HG03095 (cell line): Measurements from ENCODE around the gene STUB1.

ENCODE experiments used
- ATAC-seq: cut with Tn5 transposase; IDR thresholded peaks from one replicate; pipeline ENCODE4 v1.9.1; 2021; ENCODE audit warnings: moderate library complexity; ENCODE audit not compliant: unreplicated experiment

The STUB1 gene

DNA sequence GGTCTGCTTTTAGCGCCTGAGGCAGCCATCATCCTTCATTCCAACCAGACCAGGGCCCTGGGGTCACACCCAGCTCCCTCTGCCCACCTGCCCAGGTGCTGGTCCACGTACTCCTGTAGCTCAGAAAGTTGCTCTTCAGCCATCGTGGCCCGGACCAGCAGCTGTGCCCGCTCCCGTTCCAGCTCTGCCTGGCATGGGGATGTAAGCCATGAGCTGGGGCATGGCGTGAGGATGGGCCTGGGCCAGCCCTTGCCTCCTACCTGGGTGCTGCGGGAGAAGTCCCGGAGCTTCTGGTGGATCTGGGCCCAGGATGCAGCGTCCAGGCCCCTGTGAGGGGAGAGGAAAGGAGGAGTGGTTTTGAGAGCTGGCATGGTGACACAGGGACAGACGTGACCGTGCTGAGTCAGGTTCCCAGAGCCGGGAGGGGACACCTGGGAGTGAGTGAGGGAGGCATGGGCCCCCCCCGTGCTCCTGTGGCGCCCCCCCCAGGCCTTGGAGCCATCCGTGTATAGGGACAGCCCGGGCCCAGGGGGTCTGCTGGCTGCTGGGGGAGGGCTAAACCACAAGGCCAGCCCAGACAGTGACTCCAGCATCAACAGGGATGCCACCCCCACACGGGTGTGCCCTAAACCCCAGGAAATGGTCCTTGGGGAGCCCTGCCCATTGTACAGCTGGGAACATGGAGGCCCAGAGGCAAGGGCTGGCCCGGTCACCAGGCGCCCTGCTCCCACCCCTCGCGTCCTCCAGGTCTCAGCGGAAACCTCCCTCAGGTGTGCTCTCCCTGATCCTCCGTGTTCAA lies 42.8 kb downstream of the STUB1 start:
- ATAC-seq, result no peak

DNA sequence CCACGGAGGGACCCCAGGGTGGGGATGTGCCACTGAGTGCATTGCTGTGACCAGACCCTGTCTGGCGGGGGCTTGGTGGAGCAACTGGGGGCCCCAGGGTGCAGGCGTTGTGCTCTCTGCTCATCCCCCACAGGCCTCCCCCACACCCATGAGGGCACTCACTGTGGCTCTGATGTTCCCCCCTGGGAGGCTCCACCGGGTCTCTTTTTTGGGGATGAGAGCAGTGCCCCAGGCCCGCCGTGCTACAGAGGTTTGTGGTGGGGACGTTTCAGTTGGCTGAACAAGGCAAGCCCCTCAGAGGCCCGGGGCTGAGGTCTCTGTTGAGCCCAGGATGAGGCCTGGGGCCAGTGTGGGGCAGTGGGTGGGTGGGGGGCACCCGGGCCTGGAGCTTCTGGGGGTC lies 43.5 kb downstream of the STUB1 start:
- ATAC-seq, result no peak

DNA sequence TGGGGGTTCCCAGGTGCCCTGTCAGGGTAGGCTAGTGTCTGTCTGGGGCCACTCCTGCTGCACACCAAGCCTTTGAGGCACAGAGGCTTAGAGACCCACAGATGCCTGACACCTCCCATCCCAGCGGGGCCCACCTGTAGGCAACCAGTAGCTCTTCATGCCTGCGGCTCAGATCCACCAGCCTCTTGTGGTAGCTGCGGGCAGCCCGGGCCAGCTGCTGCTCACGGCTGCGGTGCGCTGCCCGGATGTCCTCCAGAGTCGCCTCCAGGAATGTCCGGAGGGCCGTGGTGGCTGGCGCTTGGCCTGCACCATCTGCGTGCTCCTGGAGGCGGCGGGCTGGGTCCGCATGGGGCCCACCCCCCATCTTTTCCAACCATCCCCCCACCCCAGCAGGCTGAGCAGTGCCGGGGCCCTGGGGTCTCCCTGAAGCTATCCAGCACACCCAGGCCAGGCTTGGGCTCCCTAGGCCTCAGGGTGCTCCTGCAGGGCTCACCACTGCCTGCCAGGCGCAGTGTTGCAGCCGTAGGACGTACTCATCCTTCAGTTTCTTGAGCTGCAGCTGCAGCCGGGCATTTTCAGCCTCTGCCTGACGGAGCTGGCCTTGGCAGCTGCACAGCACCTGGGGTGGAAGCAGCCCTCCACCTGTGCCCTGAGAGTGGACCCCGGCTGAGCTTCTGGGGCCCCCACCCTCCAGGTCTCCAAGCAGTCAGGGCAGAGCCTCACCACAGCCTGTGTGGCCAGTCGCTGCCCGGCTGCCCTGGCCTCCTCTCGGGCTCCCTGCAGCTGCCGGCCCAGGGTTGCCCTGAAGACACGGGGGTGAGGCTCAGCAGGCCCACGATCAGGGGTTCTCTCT lies 44.2 kb downstream of the STUB1 start:
- no peak for ATAC-seq

- no peak for ATAC-seq
Measured at GRCh38 chr16:725041-725376, 44.8 kb downstream of the STUB1 start.

DNA sequence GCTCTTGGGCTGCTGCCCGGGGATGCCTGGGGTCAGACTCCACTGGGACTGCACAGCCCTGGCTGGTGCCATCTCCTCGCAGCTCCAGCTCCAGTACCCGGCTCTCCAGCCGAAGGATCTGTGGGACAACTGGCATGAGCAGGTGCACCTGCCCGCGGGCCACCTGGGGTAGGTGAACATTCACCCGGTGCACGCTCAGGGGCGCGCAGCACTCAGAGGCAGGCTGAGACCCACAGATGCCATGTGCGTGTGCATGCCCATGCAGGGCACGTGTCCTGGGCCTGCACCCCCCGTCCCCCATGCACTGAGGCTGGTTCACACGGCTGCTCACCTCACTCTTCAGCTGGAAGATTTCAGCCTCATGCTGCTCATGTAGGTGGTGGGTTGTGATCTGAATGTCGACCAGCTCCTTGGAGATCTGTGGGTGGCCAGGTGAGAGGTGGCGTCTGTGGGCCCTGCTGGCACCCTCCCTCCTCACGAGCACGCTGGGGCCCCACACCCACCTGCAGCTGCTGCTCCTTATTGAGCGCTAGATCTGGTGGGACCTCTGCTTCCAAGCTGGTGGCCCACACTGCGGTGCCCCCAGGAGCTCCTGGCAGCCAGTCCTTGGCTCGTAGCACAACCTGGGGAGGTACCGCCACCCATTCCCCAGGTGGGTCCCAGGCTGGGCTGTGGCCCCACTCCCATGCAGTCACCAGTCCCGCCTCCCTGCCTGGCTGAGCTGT lies 45.4 kb downstream of the STUB1 start:
- no peak for ATAC-seq

GRCh38 chr16:726188-726437 lies 45.9 kb downstream of the STUB1 start:
- ATAC-seq, result no peak

DNA sequence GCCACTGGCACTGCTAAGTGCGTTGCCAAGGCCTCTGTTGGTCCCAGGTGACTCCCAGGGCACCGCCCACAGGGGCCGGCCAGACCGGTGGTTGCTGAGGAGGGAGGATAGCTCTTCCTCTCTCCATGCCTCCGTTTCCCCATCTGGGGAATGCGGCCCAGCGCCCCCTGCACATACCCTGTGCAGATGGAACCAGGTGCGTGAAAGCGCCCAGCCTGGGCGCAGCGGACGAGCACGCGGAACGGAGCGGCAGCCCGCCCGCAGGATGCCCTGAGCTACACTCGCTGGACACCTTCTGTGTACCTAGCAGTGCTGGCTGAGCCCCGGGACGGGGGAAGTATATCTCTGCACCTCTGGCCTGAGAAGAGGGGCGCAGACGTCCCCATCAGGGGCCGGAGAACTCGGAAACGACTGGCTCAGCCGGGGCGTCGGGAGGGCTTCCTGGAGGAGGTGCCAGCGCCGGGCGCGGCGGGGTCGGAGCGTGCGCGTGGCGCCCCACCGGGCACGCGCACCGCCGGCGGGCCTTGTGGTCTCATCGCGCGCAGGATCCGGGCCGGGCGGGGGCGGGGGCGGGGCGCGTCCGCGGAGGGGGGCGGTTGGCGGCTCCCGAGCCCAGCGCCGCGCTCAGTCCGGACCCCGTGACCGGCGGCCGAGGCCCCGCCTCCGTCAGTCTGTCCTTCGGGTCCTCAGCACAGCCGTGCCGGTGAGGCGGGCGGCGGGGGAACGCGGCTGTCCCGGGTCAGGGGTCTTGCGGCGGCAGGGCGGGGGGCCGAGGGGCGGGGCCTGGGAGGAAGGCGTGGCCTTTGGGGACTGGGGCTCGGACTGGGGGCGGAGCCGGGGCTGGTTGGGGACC lies 46.5 kb downstream of the STUB1 start, which contains the start of the genes CCDC78 and HAGHL:
CCDC78 (minus strand) TSS at position 6 of the 853 bp plus-strand sequence. CDS start 76 bp downstream, outside the sequence.
HAGHL (plus strand) TSS at position 669 of the 853 bp plus-strand sequence. CDS start 404 bp downstream, outside the sequence.
- no peak for ATAC-seq

DNA sequence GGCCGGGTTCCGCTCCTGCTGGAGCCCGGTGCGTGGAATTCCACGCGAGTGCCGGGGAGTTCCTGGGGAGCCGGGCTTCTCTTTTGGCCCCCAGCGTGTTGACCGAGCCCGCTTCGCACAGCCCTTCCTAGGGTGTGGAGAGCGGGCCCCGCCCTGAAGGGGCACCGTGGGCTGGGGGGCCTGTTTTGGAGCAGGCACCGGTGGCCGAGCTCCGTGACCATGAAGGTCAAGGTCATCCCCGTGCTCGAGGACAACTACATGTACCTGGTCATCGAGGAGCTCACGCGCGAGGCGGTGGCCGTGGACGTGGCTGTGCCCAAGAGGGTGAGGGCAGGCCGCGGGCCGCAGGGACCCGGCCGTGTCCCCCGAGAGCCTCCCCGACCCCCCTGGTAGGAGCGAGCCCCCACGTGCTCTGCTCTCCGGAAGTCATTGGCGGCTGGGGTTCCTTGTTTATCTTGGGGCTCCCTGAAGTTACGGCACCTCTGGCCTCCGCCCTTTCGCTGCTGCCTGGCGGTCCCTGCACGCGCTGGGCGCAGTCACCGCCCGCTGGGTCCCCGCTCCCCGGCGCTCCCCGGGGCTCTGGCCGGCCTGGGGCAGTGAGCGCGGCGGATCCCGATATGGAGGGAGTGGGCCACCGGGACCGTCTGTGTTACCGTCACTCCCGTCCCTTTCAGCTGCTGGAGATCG lies 47.2 kb downstream of the STUB1 start:
- ATAC-seq, result no peak

GRCh38 chr16:728131-728889 lies 48.1 kb downstream of the STUB1 start:
- no peak for ATAC-seq

DNA sequence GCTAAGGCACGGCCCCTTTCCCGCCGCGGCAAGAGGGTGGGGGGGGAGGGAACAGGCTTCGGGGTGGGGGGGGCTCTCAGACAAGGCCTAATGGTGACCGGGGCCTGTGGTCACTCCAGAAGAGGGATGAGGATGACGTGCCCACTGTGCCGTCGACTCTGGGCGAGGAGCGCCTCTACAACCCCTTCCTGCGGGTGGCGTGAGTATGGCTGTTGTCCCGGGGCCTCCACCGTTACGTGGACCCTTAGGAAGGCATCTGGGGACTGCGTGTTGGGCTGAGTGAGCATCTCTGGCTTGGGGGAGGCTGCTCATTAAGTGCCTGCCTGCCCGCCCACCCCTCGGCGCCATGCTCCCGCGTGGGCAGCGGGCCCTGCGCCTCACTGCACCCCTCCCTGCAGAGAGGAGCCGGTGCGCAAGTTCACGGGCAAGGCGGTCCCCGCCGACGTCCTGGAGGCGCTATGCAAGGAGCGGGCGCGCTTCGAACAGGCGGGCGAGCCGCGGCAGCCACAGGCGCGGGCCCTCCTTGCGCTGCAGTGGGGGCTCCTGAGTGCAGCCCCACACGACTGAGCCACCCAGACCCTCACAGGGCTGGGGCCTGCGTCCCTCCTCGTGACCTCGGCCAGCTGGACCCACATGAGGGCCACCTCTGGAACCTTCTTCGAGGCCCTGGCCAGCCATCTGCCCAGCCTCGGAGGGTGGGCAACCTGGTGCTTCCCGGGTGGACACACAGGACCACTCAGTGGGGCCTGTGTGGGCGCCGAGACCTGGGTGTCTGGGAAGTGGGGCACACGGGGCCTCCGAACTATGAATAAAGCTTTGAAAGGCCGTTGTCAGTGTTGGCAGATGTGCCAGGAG lies 48.9 kb downstream of the STUB1 start:
- ATAC-seq, result no peak

- ATAC-seq, result no peak
Measured at GRCh38 chr16:729768-730665, 49.8 kb downstream of the STUB1 start.

- ATAC-seq, result no peak
Measured at GRCh38 chr16:730666-731509, 50.7 kb downstream of the STUB1 start.

DNA sequence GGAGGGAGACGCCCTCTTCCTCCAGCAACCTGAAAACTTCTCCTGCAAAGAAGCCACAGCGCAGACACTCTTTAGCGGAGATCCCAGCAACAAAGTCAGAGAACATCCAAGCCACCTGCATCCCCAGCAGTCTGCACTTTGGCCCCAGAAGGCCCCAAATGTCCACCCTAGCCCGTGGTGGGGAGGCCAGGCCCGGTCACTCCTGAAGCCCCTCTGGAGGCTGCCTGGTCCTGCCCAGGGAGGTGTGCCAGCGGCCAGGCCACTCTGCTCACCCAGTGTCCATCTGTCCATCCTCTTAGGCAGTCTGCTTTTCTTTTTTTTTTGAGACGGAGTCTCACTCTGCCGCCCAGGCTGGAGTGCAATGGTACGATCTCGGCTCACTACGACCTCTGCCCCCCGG lies 52.1 kb downstream of the STUB1 start:
- no peak for ATAC-seq
